Neuronal stem cell (in vitro differentiated cells): ENCODE data around the gene LUC7L2.
"Not testable (repeated sequence)": the region's sequence is repeated elsewhere in the genome, so short reads cannot be mapped to it uniquely, and the experiment has no call there.

Experiments used
- DNase-seq: peaks from one replicate; pipeline ENCODE4 v3.0.0-alpha.2; 2013; ENCODE audit warnings: low spot score
- H2AFZ ChIP-seq: one replicate; pipeline ENCODE4 v1.6.1; 2013; ENCODE audit warnings: mild to moderate bottlenecking, low read length, inconsistent platforms
- H2AK5ac ChIP-seq: 2 replicates; pipeline ENCODE4 v1.6.1; 2013; ENCODE audit warnings: low read depth, mild to moderate bottlenecking, inconsistent platforms, low read length, moderate library complexity, mixed read lengths
- H2BK120ac ChIP-seq: 2 replicates; pipeline ENCODE4 v1.6.1; 2013; ENCODE audit warnings: low read depth, mild to moderate bottlenecking, inconsistent platforms, low read length, moderate library complexity, mixed read lengths
- H2BK12ac ChIP-seq: one replicate; pipeline ENCODE4 v1.6.1; 2013; ENCODE audit warnings: low read length, inconsistent platforms
- H2BK15ac ChIP-seq: 2 replicates; pipeline ENCODE4 v1.6.1; 2013; ENCODE audit warnings: mild to moderate bottlenecking, low read length, inconsistent platforms, mixed read lengths
- H2BK5ac ChIP-seq: one replicate; pipeline ENCODE4 v1.6.1; 2013; ENCODE audit warnings: inconsistent platforms, mild to moderate bottlenecking, low read length, moderate library complexity
- H3K14ac ChIP-seq: one replicate; pipeline ENCODE4 v1.6.1; 2013; ENCODE audit warnings: low read length, inconsistent platforms
- H3K18ac ChIP-seq: 2 replicates; pipeline ENCODE4 v1.6.1; 2013; ENCODE audit warnings: low read length, inconsistent platforms
- H3K23ac ChIP-seq: 2 replicates; pipeline ENCODE4 v1.6.1; 2013; ENCODE audit warnings: low read depth, mild to moderate bottlenecking, mixed read lengths, low read length, inconsistent platforms; ENCODE audit not compliant: poor library complexity
- H3K27ac ChIP-seq: replicated peaks from 3 replicates; pipeline ENCODE4 v1.5.1; 2013; ENCODE audit warnings: low read length, inconsistent platforms
- H3K27me3 ChIP-seq, 3 experiments: 2 replicates each; pipeline ENCODE4 v1.6.1; 2013; ENCODE audit warnings: low read length in 3 of 3, mild to moderate bottlenecking in 2 of 3, inconsistent platforms in 1 of 3, low read depth in 1 of 3, mixed read lengths in 1 of 3, moderate library complexity in 1 of 3; ENCODE audit not compliant: control insufficient read depth in 3 of 3, insufficient read depth in 3 of 3
- H3K36me3 ChIP-seq, 2 donors: replicated peaks in 1 of 2; 2 replicates each; pipeline ENCODE4 v1.6.1; 2013; ENCODE audit warnings: low read length in 2 of 2; ENCODE audit not compliant: control insufficient read depth in 2 of 2, insufficient read depth in 2 of 2
- H3K4ac ChIP-seq: 2 replicates; pipeline ENCODE4 v1.6.1; 2013; ENCODE audit warnings: inconsistent platforms, mild to moderate bottlenecking, low read length, moderate library complexity
- H3K4me1 ChIP-seq, 2 donors: 1 replicate in 1 of 2; 2 replicates in 1 of 2; pipeline ENCODE4 v1.6.1; 2013; ENCODE audit warnings: low read length in 2 of 2, low read depth in 1 of 2; ENCODE audit not compliant: control insufficient read depth in 2 of 2, insufficient read depth in 1 of 2
- H3K4me2 ChIP-seq: one replicate; pipeline ENCODE4 v1.6.1; 2013; ENCODE audit warnings: mild to moderate bottlenecking, low read length, inconsistent platforms; ENCODE audit not compliant: insufficient read depth, poor library complexity, severe bottlenecking
- H3K4me3 ChIP-seq, 2 donors: 2 replicates each; pipeline ENCODE4 v1.5.1; 2013; ENCODE audit warnings: low read length in 2 of 2, mild to moderate bottlenecking in 2 of 2, inconsistent platforms in 1 of 2, moderate library complexity in 1 of 2
- H3K79me1 ChIP-seq: one replicate; pipeline ENCODE4 v1.6.1; 2013; ENCODE audit warnings: low read depth, mild to moderate bottlenecking, inconsistent platforms, low read length, moderate library complexity
- H3K9ac ChIP-seq: one replicate; pipeline ENCODE4 v1.6.1; 2013; ENCODE audit warnings: mild to moderate bottlenecking, low read depth, low read length, inconsistent platforms; ENCODE audit not compliant: poor library complexity
- H3K9me3 ChIP-seq, 2 donors: replicated peaks in 1 of 2; 2 replicates each; pipeline versions ENCODE3 to v1.6.1; 2013; ENCODE audit warnings: low read length in 2 of 2, mild to moderate bottlenecking in 2 of 2, inconsistent platforms in 1 of 2, low read depth in 1 of 2, mixed read lengths in 1 of 2, moderate library complexity in 1 of 2; ENCODE audit not compliant: control insufficient read depth in 2 of 2, insufficient read depth in 1 of 2
- H4K8ac ChIP-seq: one replicate; pipeline ENCODE4 v1.6.1; 2013; ENCODE audit warnings: low read depth, mild to moderate bottlenecking, inconsistent platforms, low read length, moderate library complexity
- H4K91ac ChIP-seq: one replicate; pipeline ENCODE4 v1.6.1; 2013; ENCODE audit warnings: low read length, low read depth, mild to moderate bottlenecking, inconsistent platforms; ENCODE audit not compliant: poor library complexity
- WGBS, 2 donors: extraction: QIAGEN DNeasy Blood & Tissue Kit; methylation state at CpG; one replicate each; pipeline ENCODE4 v1.1.7; 2013; ENCODE audit warnings: missing lambda C conversion rate in 2 of 2, mixed read lengths in 1 of 2; ENCODE audit not compliant: insufficient read length in 2 of 2, insufficient replicate concordance in 1 of 2; ENCODE audit errors: extremely low coverage in 2 of 2; 5-methylcytosine and 5-hydroxymethylcytosine counted together

Gene LUC7L2

DNA sequence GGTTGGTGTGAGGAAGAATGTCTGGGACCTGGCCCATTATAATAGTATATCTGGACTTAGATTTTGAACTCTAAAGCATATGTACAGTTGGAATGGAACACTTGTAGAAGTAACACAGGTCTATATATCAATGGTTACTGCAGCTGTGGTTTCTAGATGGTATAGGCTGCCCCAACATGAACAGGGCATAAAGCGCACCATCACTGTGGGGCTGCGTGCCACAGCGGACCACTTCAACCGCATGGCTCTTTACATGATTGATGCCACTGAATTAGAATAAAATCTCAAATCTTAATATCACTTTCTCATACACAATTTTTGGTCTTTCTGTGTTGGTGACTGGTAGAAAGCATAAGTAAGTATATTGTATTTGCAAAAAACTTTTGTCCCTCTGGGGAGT lies 64.3 kb downstream of the LUC7L2 start:
- H2BK12ac ChIP-seq = no peak overlapping the region
- H3K36me3 ChIP-seq = peaks cover 5 to 93% of the 10 kb centered on the region in 2 donors
- no peak overlapping the region for H3K23ac ChIP-seq
- H3K27me3 ChIP-seq = no peaks in the 10 kb centered on the region
- H4K8ac ChIP-seq = no peak overlapping the region
- no peak overlapping the region for H4K91ac ChIP-seq
- no peak overlapping the region for H2AK5ac ChIP-seq
- no peak overlapping the region for H3K14ac ChIP-seq
- WGBS, 2 donors = no CpG with 5 or more reads among the region's 4 CpGs
- no peak overlapping the region for H3K9ac ChIP-seq
- no peaks in the 10 kb centered on the region for H3K9me3 ChIP-seq
- no peaks in the 10 kb centered on the region for H3K4me1 ChIP-seq
- no peak overlapping the region for H3K4me2 ChIP-seq
- no peak overlapping the region for H3K4me3 ChIP-seq
- H2BK5ac ChIP-seq = no peak overlapping the region
- no peak overlapping the region for H2BK120ac ChIP-seq
- no peak overlapping the region for H3K27ac ChIP-seq
- H3K4ac ChIP-seq = no peak overlapping the region
- no peak overlapping the region for H2BK15ac ChIP-seq
- no peak for DNase-seq
- H3K18ac ChIP-seq = no peak overlapping the region
- no peak overlapping the region for H2AFZ ChIP-seq
- H3K79me1 ChIP-seq = no peaks in the 10 kb centered on the region

DNA sequence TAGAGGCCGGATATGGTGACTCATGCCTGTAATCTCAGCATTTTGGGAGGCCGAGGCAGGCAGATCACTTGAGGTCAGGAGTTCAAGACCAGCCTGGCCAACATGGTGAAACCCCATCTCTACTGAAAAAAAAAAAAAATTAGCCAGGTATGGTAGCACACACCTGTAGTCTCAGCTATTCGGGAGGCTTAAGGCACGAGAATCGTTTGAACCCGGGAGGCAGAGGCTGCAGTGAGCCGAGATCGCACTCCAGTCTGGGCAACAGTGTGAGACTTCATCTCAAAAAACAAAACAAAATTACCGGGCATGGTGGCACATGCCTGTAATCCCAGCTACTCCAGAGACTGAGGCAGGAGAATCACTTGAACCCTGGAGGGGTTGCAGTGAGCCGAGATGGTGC lies 66.0 kb downstream of the LUC7L2 start:
- not testable (repeated sequence) for H3K4me1 ChIP-seq, H2AFZ ChIP-seq, H3K9ac ChIP-seq, H3K18ac ChIP-seq, H3K27ac ChIP-seq, H3K4me3 ChIP-seq, H4K8ac ChIP-seq, H3K9me3 ChIP-seq, DNase-seq, H2AK5ac ChIP-seq, H2BK15ac ChIP-seq, H3K27me3 ChIP-seq, H2BK120ac ChIP-seq, H3K23ac ChIP-seq, H3K4ac ChIP-seq, H3K79me1 ChIP-seq, H2BK5ac ChIP-seq, H3K14ac ChIP-seq, H4K91ac ChIP-seq, H3K4me2 ChIP-seq, H2BK12ac ChIP-seq
- WGBS, 2 donors = no CpG with 5 or more reads among the region's 10 CpGs
- H3K36me3 ChIP-seq = peaks cover 4 to 76% of the 10 kb centered on the region in 2 donors

DNA sequence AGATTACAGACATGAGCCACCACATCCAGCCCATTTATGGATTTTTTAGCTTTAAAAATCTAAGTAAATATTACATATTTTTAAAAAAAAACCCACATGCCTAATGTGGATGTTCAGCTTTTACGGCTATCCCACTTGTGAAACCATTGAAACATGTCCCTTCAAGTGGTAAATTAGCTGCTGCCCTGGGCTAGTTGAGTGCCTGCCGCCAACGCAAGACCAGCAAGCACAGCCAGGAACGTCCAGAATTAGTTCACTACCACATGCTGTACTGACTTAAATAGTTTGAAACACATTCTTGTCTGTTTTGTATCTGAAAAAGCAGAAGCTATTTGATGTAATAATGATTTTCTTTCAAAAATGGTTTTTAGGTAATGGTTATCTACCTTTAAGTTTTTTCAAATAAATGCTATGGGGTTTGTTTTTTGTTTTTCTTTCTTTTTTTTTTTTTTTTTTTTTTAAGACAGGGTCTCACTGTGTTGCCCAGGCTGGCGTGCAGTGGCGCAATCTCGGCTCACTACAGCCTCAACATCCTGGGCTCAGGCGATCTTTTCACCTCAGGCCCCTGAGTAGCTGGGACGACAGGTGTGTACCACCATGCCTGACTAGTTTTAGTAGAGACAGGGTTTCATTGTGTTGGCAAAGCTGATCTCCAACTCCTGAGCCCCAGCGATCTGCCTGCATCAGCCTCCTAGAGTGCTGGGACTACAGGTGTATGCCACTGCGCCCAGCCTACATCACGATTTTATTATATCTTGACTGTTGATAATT lies 66.7 kb downstream of the LUC7L2 start:
- Histone ChIP-seq H3K9me3 (no peaks in the 10 kb centered on the region), H3K4me2 (no peak overlapping the region), H3K9ac (no peak overlapping the region), H3K4me3 (no peak overlapping the region), H2AK5ac (no peak overlapping the region), H4K91ac (no peak overlapping the region), H3K4me1 (peaks cover 0 to 2% of the 10 kb centered on the region in 2 donors), H2BK5ac (no peak overlapping the region), H2BK120ac (no peak overlapping the region), H2BK15ac (no peak overlapping the region), H2BK12ac (no peak overlapping the region), H3K23ac (no peak overlapping the region), H3K36me3 (peaks cover 4 to 69% of the 10 kb centered on the region in 2 donors), H3K18ac (no peak overlapping the region), H3K27me3 (no peaks in the 10 kb centered on the region), H4K8ac (no peak overlapping the region), H3K14ac (no peak overlapping the region), H3K79me1 (no peaks in the 10 kb centered on the region), H2AFZ (no peak overlapping the region), H3K27ac (no peak overlapping the region), H3K4ac (no peak overlapping the region)
- no CpG with 5 or more reads among the region's 12 CpGs for WGBS, 2 donors
- DNase-seq = no peak

DNA sequence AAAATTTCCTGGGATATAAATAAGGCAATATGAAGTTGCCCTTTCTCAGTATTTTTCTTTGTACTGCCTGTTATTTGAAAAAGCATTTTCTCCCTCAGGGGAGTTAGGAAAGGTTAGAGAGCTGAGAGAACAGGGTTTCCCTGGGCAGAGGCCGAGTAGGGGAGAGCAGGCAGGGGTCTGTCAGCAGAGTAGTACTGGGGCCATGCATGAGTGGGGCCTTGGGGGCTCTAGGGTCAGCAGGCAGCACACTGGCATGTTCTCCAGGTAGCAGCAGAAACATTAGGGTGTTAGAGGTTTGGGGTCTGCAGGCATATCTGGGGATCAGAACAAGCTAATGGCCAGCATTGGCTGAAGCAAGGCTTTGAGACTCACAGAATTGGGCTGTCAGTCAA lies 67.3 kb downstream of the LUC7L2 start:
- Histone ChIP-seq H3K9ac (no peak overlapping the region), H4K8ac (no peak overlapping the region), H2AK5ac (no peak overlapping the region), H3K18ac (no peak overlapping the region), H3K4me2 (no peak overlapping the region), H2BK15ac (no peak overlapping the region), H3K4ac (no peak overlapping the region), H3K4me3 (no peak overlapping the region), H3K4me1 (peaks cover 0 to 3% of the 10 kb centered on the region in 2 donors), H3K14ac (no peak overlapping the region), H3K79me1 (no peaks in the 10 kb centered on the region), H2BK5ac (no peak overlapping the region), H3K9me3 (no peaks in the 10 kb centered on the region), H3K23ac (no peak overlapping the region), H2BK120ac (no peak overlapping the region), H3K36me3 (peaks cover 3 to 63% of the 10 kb centered on the region in 2 donors), H3K27ac (no peak overlapping the region), H3K27me3 (no peaks in the 10 kb centered on the region), H2BK12ac (no peak overlapping the region), H2AFZ (no peak overlapping the region), H4K91ac (no peak overlapping the region)
- WGBS, 2 donors = no CpG with 5 or more reads among the region's 1 CpG
- no peak for DNase-seq
